GM12873 (cell line): ENCODE measurements around the gene TMEM14A.

Source experiments
- TF ChIP-seq, protein P1 (sequence below): IDR thresholded peaks from 2 replicates; pipeline ENCODE4 v1.5.1; 2012; ENCODE audit warnings: low read depth, mild to moderate bottlenecking, moderate library complexity, low read length, control low read depth; ENCODE audit not compliant: insufficient read depth; ENCODE audit errors: missing control alignments

TMEM14A gene

DNA sequence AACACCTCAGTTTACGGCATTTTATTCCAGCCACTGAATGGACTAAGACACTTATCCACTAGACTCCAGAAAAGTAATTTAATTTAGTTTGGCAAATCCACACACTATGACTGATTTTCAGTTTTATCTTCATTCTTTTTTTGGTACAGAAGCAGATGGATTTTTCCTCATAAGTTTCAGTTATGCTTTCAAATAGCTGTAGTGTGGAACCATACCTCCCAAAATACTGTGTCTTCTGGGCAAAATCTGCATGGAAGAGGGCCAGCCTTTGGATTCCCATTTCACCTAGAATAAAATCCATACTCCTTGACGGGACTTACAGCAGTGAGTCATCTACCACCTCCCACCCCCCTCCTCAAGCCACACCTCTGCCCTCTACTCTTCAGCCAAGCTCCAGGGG, 49.4 kb downstream of the TMEM14A start:
- TF ChIP-seq, protein P1, sequence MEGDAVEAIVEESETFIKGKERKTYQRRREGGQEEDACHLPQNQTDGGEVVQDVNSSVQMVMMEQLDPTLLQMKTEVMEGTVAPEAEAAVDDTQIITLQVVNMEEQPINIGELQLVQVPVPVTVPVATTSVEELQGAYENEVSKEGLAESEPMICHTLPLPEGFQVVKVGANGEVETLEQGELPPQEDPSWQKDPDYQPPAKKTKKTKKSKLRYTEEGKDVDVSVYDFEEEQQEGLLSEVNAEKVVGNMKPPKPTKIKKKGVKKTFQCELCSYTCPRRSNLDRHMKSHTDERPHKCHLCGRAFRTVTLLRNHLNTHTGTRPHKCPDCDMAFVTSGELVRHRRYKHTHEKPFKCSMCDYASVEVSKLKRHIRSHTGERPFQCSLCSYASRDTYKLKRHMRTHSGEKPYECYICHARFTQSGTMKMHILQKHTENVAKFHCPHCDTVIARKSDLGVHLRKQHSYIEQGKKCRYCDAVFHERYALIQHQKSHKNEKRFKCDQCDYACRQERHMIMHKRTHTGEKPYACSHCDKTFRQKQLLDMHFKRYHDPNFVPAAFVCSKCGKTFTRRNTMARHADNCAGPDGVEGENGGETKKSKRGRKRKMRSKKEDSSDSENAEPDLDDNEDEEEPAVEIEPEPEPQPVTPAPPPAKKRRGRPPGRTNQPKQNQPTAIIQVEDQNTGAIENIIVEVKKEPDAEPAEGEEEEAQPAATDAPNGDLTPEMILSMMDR: no peak

DNA sequence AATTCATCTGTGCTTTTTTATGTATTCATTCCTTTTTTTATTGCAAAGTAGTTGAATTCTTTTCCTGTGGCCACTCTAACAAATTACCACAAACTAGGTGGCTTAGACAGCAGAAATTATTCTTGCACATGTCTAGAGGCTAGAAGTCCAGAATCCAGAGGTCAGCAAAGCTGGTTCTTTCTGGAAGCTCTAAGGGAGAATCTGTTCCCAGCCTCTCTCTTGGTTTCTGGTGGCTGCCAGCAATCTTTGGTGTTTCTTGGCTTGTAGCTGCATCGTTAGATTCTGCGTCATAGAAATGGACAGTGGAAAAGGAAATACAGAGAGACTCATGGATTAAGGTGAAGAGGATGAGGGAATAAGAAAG, 53.1 kb downstream of the TMEM14A start:
- TF ChIP-seq, protein P1: no peak

DNA sequence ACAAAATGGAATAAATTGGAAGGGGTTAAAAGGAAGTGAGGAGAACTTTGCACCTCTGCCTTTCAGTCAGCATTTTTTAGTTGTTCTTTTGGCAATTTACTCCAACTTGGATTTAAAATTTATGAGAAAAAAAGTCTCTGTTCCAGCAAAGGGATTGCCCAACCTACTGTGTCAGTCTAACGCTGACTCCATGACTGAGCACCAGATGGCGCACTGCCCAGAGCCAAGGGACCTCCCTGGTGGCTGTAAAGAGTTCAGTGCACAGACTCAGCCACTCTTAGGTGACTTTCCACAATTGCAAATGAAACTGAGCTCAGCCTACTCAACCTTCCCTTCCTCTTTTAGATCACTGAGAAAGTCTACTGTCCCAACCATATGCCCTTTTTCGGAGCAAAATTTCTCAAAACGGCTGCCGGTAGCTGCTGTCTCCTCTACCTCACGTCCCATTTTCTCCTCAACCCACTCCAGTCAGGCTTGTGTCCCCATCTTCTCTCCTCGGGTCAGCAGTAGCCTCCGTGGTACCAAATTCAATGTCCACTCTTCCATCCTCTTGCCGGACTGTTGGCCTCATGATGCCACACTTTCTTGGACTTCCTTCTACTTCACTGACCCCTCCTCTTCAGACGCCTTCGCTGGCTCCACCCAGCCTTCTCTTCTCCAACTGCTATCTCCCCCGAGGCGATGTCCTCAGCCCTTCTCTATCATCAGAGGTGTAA, 53.7 kb downstream of the TMEM14A start:
- TF ChIP-seq, protein P1: peak; percentile 93

DNA sequence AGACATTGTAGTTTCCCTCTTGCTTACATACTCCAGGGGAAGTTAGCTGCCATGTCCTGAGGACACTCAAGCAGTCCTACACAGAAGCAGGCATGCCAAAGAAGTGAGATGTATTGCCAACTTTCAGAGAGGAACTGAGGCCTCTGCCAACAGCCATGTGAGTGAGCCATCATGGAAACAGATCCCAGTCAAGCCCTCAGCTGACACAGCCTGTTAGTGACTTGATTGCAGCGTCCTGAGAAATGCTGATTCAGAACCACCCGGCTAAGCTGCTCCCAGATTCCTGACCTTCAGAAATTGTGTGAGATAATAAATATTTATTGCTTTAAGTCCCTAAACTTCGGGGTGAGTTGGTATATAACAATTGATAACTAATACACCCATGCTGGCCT, 54.2 kb downstream of the TMEM14A start:
- TF ChIP-seq, protein P1: no peak

DNA sequence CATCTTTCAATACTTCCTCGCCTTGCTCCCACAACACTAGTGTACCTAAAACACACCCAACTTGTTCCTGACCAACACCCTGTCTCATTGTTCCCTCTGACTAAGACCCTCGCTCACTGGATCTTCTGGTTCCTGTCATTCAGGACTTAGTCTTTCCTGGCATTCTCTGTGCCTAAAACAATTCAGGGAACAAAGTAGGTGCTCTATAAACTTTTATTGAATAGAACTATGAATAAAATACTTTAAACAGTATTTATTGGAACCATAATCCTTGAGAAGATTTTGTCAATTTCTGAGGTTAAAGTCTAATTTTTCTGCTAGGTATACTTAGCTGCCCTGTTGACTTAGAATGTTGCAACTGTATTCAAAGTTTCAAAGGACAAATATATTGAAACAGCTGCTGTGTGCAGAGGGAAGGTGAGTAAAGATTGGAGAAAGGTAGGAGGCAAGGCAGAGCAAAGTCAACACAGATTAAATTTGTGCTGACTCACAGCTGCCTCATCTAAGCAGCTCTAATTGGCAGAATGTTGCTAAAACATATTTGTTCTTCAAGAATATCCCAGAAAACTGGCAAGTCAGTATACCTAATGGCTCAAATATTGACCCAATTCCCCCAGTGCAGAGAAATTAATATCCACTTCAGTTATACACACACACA, 54.8 kb downstream of the TMEM14A start:
- TF ChIP-seq, protein P1: no peak

DNA sequence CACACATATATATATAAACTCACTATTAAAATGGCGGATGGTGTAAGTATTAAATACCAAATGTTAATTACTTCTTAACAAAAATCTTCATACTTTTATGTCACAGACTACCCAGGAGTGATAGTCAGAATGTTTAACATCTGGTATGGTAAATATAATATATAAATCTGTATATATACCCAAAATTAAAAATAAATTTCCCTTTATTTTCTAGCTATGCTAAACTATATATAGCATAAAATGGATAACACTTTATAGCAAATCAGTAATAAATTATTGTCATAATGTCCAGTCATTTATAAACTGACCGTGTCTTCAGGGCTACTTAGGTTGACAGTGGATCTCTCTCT, 55.3 kb downstream of the TMEM14A start:
- TF ChIP-seq, protein P1: no peak

DNA sequence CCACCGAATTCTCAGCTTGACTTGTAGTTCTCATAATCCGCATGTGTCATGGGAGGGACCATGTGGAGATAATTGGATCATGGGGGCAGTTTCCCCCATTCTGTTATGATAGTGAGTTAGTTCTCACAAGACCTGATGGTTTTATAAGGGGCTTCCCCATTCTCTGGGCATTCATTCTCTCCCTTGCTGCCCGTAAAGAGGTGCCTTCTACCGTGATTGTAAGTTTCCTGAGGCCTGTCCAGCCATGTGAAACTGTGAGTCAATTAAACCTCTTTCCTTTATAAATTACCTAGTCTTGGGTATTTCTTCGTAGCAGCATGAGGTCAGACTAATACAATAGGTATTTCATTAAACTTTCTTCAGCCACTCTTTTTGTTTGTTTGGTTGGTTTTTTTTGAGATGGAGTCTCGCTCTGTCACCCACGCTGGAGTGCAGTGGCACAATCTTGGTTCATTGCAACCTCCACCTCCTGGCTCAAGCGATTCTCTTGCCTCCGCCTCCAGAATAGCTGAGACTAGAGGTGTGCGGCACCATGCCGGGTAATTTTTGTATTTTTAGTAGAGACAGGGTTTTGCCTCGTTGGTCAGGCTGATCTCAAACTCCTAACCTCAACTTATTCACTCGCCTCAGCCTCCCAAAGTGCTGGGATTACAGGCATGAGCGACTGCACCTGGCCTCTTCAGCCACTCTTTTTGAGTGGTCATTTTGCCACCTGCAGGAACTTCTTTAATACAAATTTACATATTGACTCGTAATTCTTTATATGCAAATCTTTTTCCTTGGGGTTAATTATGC, 56.0 kb downstream of the TMEM14A start:
- TF ChIP-seq, protein P1: no peak
